ENCODE results near the gene CACNA2D2.

DNA sequence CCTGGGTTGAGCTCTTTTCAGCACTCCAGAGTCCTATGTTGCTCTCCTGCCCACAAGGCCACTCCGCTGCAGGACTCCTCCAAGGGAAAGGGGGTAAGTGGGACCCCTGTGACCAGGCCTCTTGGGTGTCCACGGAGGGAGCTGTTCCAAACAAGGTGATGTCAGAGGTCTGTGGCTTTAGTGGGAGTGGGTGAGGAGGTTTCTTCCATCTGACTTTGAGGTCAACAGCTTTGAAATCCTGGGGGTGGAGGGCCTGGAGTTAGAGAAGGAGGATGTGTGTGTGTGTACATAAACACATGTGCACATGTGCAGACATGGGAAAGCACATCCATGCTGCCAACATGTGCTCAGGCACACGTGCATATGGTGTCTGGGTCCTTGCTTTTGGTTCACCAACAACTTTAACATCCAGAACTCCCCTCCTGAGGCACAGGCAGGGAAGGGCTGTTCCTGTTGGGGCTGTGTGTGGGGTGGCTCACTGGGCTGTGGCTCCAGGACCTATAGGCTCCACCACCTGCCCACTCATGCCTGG lies 92.8 kb downstream of the CACNA2D2 start:
- TF ChIP-seq, protein P1, sequence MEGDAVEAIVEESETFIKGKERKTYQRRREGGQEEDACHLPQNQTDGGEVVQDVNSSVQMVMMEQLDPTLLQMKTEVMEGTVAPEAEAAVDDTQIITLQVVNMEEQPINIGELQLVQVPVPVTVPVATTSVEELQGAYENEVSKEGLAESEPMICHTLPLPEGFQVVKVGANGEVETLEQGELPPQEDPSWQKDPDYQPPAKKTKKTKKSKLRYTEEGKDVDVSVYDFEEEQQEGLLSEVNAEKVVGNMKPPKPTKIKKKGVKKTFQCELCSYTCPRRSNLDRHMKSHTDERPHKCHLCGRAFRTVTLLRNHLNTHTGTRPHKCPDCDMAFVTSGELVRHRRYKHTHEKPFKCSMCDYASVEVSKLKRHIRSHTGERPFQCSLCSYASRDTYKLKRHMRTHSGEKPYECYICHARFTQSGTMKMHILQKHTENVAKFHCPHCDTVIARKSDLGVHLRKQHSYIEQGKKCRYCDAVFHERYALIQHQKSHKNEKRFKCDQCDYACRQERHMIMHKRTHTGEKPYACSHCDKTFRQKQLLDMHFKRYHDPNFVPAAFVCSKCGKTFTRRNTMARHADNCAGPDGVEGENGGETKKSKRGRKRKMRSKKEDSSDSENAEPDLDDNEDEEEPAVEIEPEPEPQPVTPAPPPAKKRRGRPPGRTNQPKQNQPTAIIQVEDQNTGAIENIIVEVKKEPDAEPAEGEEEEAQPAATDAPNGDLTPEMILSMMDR (tag by site-specific recombination; IDR thresholded peaks at IDR 0.05), result no peak
- TF ChIP-seq ZNF571 (tag by site-specific recombination; IDR thresholded peaks at IDR 0.05), result no peak
- TF ChIP-seq ZNF132 (tag by site-specific recombination; IDR thresholded peaks at IDR 0.05; ENCODE audit: borderline replicate concordance), result no peak
- no peak for TF ChIP-seq ZBTB17 (tag by site-specific recombination; IDR thresholded peaks at IDR 0.05)
- TF ChIP-seq TCF7L2 (IDR thresholded peaks at IDR 0.05; ENCODE audit: borderline replicate concordance, low read depth, low read length), result no peak
- TF ChIP-seq, protein P2, sequence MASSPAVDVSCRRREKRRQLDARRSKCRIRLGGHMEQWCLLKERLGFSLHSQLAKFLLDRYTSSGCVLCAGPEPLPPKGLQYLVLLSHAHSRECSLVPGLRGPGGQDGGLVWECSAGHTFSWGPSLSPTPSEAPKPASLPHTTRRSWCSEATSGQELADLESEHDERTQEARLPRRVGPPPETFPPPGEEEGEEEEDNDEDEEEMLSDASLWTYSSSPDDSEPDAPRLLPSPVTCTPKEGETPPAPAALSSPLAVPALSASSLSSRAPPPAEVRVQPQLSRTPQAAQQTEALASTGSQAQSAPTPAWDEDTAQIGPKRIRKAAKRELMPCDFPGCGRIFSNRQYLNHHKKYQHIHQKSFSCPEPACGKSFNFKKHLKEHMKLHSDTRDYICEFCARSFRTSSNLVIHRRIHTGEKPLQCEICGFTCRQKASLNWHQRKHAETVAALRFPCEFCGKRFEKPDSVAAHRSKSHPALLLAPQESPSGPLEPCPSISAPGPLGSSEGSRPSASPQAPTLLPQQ (tag by site-specific recombination; IDR thresholded peaks at IDR 0.05), result no peak
- TF ChIP-seq ZNF341 (tag by site-specific recombination; IDR thresholded peaks at IDR 0.05; ENCODE audit: low read depth), result no peak
- no peak for TF ChIP-seq ZNF274 (IDR thresholded peaks at IDR 0.05; ENCODE audit: low read length)
- TF ChIP-seq ZNF274 (tag by site-specific recombination; IDR thresholded peaks at IDR 0.05; ENCODE audit: borderline replicate concordance), result no peak
- TF ChIP-seq SETDB1 (IDR thresholded peaks at IDR 0.05; ENCODE audit: insufficient read length, low read length), result no peak
- TF ChIP-seq MZF1 (tag by site-specific recombination; IDR thresholded peaks at IDR 0.05; ENCODE audit: borderline replicate concordance), result no peak
- TF ChIP-seq SP2 (tag by site-specific recombination; IDR thresholded peaks at IDR 0.05), result no peak
- TF ChIP-seq, protein P3, sequence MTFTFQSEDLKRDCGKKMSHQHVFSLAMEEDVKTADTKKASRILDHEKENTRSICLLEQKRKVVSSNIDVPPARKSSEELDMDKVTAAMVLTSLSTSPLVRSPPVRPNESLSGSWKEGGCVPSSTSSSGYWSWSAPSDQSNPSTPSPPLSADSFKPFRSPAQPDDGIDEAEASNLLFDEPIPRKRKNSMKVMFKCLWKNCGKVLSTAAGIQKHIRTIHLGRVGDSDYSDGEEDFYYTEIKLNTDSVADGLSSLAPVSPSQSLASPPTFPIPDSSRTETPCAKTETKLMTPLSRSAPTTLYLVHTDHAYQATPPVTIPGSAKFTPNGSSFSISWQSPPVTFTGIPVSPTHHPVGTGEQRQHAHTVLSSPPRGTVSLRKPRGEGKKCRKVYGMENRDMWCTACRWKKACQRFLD (tag by site-specific recombination; IDR thresholded peaks at IDR 0.05), result no peak
- TF ChIP-seq ZNF837 (tag by site-specific recombination; IDR thresholded peaks at IDR 0.05), result no peak
- TF ChIP-seq ZNF121 (tag by site-specific recombination; IDR thresholded peaks at IDR 0.05), result no peak

All from HEK293 (cell line).